Measurements from ENCODE around the gene OBP2B. TPM values are rescaled to one million over a fixed set of nuclear protein-coding genes. Genes with fewer than 3 reads are reported as not detected.
"Not testable (repeated sequence)": the region's sequence is repeated elsewhere in the genome, so short reads cannot be mapped to it uniquely, and the experiment has no call there.

Gene OBP2B
- polyA plus RNA-seq, 3 donors: 0.34 TPM; not detected in 2

GRCh38 chr9:133186736-133187135 is 22.3 kb downstream of the OBP2B start:
- DNase-seq (ENCODE audit: extremely low read depth in 1 of 11, low read depth in 9 of 11, low spot score in 4 of 11): no peak

DNA sequence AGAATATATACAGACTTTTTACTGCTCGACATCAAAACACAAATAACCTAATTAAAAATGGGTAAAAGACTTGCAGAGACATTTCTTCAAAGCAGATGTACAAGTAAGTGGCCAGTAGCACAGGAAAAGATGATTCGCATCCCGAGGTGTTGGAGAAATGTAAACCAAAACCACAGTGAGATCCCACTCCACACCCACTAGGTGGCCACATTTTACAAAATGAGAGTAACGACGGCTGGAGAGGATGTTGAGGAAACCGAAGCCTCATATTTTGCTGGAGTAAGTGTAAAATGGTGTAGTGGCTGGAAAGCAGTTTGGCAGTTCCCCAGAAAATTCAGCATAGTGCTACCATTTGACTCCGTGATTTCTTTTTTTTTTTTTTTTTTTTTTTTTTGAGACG is 24.1 kb downstream of the OBP2B start:
- DNase-seq (ENCODE audit: extremely low read depth in 1 of 11, low read depth in 9 of 11, low spot score in 4 of 11): peak in 5 of 11 donors; percentile 58 to 79 (median 65)

- DNase-seq (ENCODE audit: extremely low read depth in 1 of 11, low read depth in 9 of 11, low spot score in 4 of 11): no peak
Observed at GRCh38 chr9:133182151-133182550, 26.9 kb downstream of the OBP2B start.

DNA sequence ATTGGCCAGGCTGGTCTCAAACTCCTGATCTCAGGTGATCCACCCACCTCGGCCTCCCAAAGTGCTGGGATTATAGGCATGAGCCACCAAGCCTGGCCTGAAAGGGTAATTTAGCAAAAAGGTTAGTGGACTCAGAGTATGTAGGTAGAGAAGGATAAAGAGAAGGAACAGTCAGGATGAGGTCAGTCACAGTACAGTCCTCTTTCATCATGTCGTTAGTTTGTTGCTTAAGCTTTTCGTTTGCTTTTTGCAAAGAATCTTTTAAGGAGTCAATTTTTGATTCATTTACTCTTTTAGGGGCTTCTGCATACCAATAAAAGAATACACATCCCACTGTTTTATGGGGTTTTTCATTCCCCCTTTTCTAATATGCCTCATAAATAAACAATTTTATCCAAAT is 27.5 kb downstream of the OBP2B start:
- DNase-seq (ENCODE audit: extremely low read depth in 1 of 11, low read depth in 9 of 11, low spot score in 4 of 11): no peak

GRCh38 chr9:133180953-133181352 is 28.1 kb downstream of the OBP2B start:
- no peak for DNase-seq (ENCODE audit: extremely low read depth in 1 of 11, low read depth in 9 of 11, low spot score in 4 of 11)

DNA sequence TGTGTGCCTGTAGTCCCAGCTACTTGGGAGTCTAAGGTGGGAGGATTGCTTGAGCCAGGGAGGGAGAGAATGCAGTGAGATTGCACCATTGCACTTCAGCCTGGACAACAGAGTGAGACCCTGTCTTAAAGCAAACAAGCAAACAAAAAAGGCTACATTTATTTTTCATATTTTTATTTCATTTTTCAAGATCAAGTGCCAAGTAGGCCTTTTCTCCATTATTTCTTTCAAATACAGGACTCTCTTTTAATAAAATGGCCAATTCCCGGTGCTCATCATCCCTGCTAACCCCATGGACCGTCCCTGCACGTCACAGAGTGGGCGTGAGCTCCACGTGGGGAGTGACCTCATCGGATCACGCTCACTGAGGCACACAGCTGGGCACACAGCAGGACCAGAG is 36.0 kb downstream of the OBP2B start:
- DNase-seq (ENCODE audit: extremely low read depth in 1 of 11, low read depth in 9 of 11, low spot score in 4 of 11): no peak

GRCh38 chr9:133171161-133171961 is 37.7 kb downstream of the OBP2B start:
- no peak for DNase-seq (ENCODE audit: extremely low read depth in 1 of 11, low read depth in 9 of 11, low spot score in 4 of 11)

GRCh38 chr9:133170716-133171115 is 38.3 kb downstream of the OBP2B start:
- DNase-seq (ENCODE audit: extremely low read depth in 1 of 11, low read depth in 9 of 11, low spot score in 4 of 11): no peak

DNA sequence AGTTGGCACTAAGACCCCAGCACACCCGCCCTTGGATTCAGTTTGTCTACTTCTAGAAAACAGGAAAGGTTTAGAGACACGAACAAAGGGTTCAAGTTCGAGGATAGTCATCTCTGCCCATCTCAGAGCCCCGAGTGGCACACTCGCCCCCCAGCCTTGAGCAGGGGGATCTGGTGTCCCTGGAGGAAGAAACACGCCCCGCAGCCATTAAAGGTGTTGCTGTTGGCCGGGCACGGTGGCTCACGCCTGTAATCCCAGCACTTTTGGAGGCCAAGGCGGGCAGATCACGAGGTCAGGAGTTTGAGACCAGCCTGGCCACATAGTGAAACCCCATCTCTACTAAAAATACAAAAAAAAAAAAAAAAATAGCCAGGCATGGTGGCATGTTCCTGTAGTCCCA is 39.4 kb downstream of the OBP2B start:
- not testable (repeated sequence) for DNase-seq (ENCODE audit: extremely low read depth in 1 of 11, low read depth in 9 of 11, low spot score in 4 of 11)

GRCh38 chr9:133169102-133169501 is 39.9 kb downstream of the OBP2B start:
- DNase-seq (ENCODE audit: extremely low read depth in 1 of 11, low read depth in 9 of 11, low spot score in 4 of 11): no peak

- DNase-seq (ENCODE audit: extremely low read depth in 1 of 11, low read depth in 9 of 11, low spot score in 4 of 11): no peak
Observed at GRCh38 chr9:133168432-133168831, 40.6 kb downstream of the OBP2B start.

DNA sequence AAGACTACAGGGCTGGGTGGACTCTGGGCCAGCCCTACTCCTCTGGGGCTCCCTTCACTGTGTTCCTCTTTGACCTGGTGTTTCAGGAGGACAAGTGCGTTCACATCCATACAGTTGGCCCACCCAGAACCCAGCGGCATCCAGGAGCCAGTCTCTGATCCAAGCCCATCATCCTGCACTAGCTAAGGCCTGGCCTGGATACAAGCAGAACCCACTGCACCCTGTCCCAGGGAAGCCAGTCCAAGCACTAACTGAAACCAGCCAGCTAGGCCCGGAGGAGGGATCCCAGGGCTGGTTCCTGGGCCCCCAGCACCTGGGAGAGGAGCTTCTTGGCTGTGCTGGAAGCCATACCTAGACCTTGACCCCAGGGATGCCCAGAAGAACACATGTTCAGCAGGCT is 41.3 kb downstream of the OBP2B start:
- DNase-seq (ENCODE audit: extremely low read depth in 1 of 11, low read depth in 9 of 11, low spot score in 4 of 11): no peak

DNA sequence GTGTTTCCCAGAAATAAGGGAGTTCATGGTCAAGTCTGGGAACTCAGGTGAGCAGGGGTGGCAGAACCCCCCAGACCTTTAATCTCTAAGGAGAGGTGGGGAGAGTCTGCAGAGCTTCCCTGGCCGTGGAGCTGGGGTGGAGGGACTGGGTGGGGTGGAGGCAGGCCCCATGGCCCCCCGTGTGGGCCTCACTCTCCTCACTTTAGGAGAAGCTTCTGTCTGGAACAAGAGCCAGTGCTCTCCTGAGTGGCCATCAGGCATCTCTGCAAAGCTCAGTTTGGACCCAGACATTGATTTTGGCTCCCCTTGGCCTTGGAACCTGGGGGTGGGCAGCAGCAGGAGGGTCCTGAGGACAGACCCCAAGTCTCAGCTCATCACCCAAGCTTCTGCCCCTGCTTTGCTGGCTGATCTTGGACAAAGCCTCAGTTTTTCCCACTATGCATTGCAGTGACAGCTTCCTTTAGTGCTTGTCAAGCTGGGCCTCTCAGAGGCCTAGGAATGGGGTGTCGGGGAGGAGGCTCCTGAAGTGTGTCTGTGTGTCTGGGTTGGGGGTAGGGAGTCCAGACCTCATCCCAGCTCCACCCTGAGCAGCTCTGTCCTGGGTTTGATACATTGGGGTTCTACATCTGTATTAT is 41.8 kb downstream of the OBP2B start:
- no peak for DNase-seq (ENCODE audit: extremely low read depth in 1 of 11, low read depth in 9 of 11, low spot score in 4 of 11)

GRCh38 chr9:133166392-133166791 is 42.7 kb downstream of the OBP2B start:
- DNase-seq (ENCODE audit: extremely low read depth in 1 of 11, low read depth in 9 of 11, low spot score in 4 of 11): no peak

- DNase-seq (ENCODE audit: extremely low read depth in 1 of 11, low read depth in 9 of 11, low spot score in 4 of 11): no peak
Observed at GRCh38 chr9:133165452-133165730, 43.7 kb downstream of the OBP2B start.

DNA sequence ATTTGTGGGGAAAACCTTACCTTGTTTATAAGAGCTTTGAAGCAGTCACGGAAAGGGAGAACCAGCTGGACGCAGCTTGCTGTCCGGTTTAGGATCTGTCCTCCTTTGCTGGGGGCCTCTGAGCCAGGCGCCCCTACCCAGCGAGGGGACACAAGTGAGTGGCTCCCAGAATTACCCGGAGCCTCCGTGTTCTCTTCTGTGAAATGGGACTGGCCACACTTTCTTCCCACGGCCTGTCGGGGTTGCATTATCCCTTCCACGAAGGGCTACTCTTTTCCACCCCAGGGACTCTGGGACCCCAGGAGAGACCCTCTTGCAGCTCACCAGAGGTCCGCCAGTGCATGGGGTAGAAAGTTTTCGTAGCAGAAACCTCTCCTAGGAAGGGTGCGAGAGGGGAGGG is 44.9 kb downstream of the OBP2B start:
- no peak for DNase-seq (ENCODE audit: extremely low read depth in 1 of 11, low read depth in 9 of 11, low spot score in 4 of 11)

DNA sequence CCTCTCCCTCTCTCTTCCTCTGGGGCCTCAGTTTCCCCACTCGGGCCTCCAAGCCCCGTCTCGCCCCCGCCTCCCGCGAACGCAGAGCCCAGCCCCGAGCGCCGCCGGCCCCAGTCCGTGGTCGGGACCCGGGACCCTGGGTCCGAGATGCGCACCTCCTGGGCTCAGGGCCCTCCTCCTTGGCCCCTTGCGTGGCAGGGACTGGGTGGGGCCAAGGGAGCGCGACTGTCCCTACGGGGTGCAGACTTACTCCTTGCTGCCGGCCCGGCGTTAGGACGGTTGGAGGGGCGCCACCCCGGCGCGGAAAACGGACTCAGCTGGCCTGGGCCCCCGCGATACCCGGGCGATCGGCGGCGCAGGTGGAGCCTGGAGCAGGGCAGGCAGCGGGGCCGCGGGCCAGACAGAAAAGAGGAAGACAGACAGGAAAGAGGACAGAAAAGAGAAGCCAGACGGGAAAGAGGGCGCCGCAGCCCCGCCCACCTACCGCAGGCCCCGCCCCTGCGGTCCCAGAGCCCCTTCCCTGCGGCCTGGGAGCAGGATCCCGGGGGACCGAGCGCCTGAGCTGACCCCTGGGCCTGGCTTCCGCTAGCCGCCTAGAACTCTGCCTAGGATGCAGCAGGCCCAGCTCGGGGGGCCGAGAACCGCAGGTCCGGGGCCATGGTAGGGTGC is 45.4 kb downstream of the OBP2B start, which contains the start of gene GBGT1:
Gene GBGT1, minus strand, starts transcription at position 411 of the 669 bp plus-strand sequence. CDS start 1,502 bp downstream, outside the sequence.
- DNase-seq (ENCODE audit: extremely low read depth in 1 of 11, low read depth in 9 of 11, low spot score in 4 of 11): no peak

GRCh38 chr9:133162861-133163503 is 46.1 kb downstream of the OBP2B start:
- no peak for DNase-seq (ENCODE audit: extremely low read depth in 1 of 11, low read depth in 9 of 11, low spot score in 4 of 11)

GRCh38 chr9:133161547-133161950 is 47.5 kb downstream of the OBP2B start:
- DNase-seq (ENCODE audit: extremely low read depth in 1 of 11, low read depth in 9 of 11, low spot score in 4 of 11): no peak
